MV-4-11 (cell line): ENCODE results near the gene ASTN2.

Source experiments
- DNase-seq: peaks from one replicate; lab custom pipeline; 2025; lab: John Stamatoyannopoulos, UW

The ASTN2 gene

DNA sequence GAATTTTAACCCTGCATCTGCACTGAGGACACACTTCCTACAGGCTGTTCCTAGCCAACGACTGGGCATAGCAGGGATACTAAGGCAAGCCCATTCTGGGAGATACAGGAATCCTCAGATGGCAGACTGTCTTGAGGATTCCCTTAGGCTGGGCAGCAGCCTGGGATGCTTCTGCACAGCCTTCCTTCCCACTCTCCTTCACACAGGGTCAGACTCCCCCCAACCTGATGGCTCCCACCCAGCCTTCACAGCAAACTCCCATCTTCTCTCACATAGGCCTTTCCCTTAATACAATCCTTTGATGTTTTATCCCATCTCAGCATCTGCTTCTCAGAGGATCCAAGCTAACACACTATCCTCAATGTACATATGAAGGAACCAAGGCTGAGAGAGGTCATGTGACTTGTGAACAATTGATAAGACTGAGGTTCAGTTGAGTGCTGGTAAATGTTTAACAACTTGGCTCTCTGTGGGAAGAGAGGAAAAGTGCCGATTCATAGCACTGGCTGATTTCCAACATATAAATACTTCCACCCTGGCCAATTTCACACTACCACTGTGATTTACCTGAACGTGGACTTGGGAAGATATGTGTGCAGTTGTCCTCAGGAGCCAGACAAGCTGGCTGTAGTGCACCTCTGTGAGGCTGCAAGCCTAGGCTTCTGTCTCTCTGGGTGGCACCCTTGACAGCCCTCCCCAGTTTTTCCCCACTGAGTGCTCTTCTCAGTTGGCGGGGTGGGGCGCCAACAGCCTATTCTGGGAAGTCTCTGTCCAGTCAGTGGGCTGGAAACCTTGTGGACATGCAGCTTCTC, 848.0 kb downstream of the ASTN2 start:
- no peak for DNase-seq

DNA sequence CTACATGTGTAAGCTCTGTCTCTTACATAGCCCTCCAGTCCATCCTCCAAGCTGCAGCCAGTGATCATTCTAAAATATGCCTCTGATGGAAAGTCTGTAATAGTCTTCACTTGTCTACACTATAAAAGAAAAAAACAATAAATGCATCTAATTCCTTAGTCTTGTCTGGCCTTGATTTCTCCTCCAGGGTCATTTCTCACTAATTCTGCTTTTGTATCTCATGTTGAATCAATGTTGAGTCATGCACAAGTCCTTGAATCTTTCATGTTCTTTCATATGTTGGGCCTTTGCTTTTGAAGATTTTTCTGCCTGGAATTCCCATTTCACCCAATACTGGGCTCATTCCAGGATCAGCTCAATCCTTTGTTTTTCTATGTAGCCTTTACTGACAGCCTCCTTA, 848.9 kb downstream of the ASTN2 start:
- DNase-seq = no peak

DNA sequence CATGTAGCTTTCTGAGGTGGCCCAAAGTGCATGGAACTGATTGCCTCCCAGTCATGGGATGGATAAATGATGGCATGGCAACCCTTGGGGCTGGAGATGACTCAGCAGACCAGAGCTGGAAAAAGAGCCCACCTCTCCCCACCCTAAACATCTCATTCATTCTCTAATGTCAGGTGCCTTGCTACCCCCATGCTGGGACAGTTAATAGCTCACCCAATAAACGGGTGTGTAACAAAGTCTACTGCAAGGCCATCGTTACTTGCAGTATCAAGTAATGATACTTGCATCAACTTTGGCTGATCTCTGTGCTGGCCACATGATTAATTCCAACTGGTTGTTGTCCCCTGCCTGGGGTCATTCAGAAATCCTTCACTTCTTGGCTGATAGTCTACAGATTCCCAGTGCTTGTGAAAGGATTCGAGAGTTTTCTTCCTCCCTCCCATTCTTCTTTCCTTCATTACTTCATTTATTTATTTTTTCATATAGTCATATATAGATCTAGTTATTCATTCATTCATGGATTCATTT, 850.5 kb downstream of the ASTN2 start:
- no peak for DNase-seq

DNA sequence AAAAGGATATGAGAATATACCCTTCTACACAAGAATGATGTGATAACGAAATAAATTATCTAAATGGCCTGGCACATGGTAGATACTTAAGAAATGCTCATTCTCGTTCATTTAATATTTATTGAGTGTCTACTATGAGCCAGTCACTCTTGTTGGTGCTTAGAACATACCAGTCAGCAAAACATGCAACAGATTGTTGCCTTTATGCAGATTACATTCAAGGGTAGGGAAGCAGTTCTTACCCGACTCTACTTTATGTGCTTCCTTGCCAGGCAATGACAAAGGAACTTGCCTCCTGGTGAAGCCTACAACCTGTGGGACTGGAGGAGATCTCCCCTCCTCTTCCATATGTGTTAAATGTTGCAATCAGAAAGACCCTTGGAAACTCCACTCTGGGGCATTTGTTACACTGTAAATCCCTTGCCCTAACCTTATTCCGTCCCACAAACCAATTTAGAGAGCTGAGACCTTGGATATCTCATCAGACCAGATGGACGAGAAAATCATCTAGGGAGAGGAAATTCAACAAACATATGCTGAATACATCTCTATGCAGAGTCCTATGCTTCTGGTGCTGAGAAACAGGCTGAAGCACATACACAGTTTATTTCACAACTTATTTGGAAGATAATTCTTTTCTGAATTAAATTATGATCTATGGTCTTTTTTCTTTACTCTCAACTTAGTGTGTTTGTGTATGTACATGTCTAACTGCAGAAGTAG, 855.9 kb downstream of the ASTN2 start:
- DNase-seq = no peak

DNA sequence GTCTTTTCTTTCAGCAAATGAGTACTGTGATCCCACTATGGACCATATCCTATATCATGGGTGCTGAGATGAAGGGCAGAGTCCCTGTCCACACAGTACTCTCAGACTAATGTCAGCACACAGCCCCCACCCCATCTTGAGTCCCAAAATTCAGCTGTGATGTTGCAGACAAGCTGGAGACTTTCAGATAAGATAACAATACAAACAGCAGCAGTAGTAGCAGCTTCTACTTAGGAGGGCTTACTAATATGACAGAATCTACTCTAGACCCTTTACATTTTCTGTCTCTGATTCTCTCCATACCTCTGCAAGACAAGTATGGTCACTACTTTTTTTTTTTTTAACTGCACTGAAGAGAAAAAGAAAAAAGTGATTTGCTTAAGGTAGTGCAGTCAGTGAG, 856.8 kb downstream of the ASTN2 start:
- no peak for DNase-seq

DNA sequence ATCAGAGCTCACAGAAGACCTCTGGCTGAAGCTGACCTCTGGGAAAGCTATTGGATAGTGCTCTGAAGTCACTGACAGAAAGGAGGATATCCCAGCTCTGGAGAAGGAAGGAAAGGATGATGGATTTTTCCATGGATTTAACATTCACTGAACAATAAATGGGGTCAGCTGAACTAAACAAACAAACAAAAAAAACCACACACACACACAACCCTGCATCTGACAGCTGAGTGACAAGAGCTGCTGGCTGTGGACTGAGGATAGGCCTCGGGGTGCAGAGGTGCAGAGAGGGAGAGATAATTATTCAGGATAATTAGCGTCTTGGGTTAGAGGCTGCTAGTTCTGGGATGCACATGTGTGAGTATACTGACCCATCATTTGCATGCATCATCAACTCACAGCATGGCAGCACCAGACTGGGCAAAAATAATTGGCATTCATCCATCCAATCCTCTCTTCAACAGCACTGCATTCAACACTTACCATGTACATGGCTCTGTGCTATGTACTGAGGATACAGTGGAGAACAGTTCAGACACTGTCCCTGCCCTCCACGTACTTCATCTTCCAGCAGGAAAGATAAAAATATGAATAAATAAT, 859.2 kb downstream of the ASTN2 start:
- no peak for DNase-seq

DNA sequence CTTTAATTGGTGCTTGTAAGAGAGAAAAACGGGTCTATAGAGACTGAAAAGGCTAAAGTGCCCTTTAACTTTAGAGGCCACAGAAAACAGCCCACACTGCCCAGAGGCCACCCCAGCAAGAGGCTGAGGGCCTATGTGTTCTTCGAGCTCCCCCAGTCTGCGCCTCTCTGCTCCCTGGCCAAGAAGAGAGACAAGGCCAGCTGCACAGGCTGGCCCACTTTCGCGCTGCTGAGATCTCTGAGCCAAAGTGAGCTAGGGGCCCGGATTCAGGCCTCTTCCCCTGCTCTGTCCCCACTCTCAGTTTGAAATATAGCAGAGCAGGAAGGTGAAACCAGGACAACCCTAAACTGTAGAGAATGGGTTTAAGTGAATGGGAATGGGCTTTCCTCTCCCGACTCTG, 859.7 kb downstream of the ASTN2 start:
- no peak for DNase-seq

DNA sequence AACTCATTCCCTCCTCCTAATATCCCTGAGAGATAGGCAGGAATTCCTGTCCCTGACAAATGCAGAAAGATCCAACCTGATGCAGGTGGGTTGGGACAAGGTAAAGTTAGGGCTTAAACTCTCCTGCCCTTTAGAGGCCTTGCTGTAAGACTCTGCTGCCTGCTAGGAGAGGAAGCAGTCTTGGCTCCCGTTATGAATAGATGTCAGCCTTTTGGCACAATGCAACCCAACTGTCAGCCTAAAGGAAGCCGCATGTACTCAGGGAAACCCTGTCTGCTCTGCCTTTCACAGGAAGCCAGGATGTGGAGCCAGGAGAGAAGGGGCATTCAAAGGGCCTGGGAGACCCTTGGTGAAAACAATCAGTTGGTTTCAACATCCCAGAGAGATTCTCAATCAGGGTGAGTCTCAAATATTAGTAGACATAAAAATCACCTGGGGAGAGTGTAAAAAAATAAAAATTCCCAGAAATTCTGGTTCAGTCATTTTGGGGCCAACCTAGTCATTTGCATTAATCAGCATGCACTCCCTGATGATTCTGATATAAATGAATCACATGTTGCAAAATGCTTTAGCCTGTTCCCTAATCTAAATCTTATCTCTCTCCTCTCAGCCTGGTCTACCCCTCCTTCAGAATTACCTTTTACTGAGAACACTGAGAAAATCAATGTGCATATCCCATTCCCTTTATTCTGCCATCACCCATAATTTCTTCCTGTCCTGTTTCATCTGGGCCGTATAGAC, 864.0 kb downstream of the ASTN2 start:
- DNase-seq = no peak

DNA sequence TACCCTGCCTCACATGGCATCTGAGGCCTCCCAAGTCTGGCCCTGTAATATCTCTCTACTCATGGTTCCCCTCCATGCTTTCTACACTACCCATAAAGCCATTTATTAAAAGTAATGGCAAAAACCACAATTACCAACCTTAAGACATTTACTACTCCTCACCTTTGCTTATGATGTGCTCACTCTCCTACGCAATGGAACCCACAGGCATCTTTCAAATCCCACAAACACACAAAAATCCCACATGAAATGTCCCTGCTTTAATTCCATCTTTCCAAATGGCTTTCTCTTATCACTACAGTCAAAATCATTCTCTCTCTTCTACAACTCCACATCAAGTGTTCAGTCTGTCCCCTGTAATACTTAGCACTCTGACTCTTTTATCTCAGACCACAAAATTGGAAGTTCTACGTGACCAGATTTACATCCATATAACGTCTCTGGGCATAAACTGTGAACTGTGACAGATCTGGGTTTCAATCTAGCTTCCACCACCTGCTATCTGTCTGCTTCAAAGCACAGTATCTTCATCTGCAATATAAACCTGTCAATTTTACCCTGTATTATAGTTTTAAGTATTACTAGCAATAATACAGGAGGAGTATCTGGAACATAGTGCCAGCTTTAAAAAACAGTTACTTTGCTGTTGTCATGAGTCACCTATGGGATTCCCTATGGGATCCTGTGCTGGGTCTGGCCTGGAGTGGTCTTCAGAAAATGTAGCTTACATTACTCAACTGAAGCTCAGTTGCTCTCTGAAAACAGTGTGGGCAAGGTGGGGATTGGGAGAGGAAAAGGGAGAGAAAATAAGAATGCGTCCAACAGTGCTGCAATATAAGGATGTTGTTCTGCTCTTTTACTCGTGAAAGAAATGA, 864.8 kb downstream of the ASTN2 start:
- no peak for DNase-seq

DNA sequence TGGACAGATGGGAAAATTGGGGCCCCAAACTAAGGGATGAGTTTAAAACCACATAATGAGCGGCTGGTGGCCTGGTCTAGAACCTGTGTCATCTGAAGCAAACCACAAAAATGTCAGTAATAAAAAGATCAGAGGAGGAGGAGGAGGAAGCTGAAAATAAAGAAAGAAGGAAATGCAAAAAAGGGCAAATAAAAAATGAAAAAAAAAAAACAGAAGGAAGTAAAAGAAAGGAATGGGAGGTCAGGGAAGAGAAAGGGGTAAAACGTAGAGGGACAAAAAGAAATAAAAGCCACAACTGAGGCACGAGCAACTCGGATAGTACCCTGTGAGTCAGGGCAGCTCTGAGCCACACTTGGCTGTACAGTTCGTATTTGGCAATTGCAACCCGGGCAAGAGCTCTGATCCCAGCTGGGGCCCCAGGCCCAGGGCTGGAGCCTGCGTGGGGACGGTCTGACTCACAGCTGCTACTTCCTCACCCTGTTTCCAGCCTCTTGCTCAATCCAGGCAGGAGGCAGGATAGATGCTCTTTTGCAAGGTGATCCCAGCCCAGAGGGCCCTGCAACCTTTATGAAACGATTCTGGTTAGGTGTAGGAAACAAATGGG, 865.7 kb downstream of the ASTN2 start:
- peak; percentile 95 for DNase-seq

DNA sequence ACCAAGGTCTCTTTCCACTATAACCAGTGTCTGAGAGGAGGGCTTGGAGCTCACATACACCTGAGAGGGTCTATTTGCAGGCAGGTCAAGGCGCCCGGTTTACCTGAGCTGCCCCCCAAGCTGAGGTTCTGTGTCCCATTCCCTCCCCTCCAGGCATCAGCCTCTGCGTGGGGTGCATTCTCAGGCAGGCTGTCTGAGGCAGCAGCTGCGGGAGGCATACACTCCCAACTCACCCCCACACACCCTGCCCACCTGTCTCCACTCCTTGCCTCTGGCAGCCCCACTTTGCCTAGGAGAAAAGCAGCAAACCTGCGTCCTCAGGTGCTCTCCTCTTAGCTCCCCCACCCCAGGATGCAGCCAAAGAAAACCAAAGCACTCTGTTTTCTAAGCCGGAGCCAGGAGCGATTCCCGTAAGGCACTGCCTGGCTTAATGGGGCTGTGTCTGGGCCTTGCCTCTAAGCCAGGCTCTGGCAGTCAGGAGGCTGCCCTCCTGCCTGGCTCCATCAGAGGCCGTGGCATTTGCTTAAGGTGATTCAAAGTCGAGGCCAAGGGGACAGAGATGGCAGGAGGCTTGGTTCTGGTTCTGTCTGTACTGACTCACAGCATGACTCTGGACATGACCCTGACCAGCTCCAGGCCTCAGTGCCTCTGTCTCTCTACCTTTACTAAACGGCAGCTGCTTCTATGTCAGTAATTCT, 867.0 kb downstream of the ASTN2 start:
- DNase-seq = no peak

DNA sequence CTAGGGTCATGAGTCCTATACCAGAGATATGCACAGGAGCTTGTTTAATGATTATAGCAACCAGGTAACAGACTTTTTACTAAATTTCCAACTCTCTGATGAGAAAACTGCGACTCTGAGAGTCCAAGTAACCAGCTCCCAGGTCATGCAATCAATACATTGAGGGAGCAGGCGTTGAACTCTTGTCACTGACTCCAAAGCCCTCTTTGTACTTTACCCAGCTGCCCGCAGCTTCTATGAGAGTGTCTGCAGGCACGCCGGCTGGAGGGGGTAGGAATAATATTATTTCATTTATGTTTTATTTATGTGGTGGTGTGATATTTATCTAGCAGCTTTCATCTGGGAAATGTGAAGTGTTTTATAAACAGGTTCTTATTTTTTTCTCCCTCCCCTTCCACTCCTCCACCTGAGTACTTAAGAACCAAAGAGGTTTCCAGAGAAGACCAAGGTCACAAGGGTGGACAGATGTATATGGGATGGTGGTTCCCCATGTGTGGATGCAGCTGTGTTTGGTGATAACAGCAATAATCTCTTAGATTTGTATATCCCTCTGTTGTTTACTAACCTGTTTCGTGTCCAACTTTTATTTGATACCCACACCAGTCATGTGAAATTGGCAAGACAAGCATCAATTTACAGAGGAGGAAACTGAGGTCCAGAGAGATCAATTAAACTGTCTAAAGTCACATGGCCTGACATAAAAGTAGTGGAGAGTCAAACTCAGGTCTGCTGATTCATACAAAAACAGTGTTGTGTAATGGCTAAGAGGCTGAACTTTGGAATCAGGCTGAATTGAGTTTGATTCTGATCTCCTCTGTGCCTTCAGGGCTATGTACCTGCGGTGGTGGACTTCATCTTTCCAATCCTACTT, 867.9 kb downstream of the ASTN2 start:
- DNase-seq = peak; percentile 14

DNA sequence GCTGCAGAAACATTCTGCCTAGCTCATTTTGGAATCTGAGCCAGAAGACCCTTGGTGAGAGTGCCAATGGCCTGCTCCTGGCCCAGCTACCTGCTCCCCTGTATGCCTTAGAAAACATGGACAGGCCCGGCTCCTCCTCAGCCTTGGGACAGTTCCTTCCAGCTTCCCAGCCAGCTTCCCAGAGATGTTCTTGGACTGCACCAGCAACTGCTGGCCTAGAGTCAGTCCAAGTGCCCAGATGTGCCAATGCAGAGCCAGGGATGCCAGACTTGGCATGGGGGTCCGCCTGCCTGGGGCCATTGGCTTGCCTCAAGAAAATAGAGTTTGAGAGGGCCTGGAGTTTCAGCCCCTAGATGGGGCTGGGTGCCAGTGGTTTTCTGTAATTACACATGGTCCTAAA, 870.0 kb downstream of the ASTN2 start:
- DNase-seq = no peak

DNA sequence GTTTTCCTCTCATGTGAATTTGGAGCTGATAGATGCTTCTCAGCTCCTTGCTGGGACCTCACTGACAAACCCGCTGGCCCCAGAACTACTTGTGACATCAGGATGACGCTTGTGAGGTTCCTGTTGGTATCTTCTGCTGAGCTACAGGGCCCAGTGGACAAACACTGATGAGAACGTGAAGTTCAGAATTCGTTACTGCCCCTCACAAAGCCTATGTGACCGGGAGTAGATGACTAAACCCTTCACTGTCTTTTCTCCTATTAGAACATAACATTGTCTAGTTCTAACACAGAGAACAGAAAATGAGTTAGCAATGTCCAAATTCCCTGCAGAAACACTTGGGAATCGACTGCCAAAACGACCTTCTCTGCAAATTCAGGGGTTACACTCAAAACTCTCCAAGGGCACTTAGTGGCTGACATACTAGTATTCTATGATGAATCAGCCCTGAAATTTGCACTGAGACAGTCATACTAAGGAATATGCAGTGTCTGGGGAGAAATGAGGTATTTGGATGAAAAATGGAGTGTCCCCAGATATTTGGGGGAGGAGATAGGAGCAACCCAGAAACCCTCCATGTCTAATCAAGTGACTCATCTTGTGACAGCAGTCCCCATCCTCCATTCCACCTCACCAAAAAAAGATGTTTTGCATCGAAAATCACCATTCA, 871.0 kb downstream of the ASTN2 start:
- no peak for DNase-seq

DNA sequence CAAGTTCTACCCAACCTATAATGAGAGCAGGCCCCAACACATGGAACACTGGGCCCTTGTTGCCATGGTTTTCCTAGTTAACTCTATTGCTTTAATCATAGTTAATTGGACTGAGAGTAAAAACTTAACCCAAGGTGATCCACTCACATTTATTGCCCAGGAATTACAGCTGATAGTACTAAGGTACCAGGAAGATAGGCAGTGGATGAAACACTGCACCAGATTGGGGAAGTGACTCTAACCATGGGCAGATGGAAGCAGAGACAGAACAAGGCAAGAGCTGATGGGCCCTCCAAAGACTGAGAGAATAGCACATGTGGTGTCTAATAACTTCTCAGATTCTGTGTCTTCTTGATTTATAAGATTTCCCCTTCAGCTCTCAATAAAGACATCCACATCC, 873.5 kb downstream of the ASTN2 start:
- DNase-seq = peak; percentile 52

DNA sequence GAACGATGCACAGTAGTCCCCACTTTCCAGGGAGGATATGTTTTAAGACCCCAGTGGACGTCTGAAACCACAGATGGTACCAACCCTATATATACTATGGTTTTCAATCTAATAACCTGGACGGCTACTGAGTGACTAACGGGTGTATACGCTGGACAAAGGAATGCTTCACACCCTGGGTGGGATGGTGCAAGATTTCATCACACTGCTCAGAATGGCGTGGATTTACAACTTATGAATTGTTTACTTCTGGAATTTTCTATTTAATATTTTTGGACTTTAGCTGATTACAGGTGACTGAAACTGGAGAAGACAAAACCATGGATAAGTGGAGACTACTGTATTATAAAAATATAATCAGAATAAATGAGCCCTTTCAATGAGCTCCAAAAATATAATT, 875.3 kb downstream of the ASTN2 start:
- no peak for DNase-seq

DNA sequence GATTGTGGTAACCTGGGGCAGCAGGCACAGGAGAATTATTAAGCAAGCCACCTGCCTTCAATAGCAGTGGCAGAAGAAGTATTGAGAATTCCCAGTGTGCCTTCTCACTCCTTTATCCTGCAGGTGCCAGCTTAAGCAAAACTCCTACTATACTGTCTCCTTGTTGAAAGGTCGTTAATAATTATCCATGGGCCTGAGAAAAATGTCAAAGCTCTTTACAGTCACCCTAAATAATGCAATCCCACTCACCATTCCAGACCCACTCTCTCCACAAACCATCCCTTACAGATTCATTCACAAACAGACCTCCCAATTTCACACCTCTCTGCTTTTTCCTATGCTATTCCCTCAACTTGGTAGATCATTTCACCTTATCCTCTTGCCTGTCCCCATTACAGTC, 889.2 kb downstream of the ASTN2 start:
- DNase-seq = no peak

DNA sequence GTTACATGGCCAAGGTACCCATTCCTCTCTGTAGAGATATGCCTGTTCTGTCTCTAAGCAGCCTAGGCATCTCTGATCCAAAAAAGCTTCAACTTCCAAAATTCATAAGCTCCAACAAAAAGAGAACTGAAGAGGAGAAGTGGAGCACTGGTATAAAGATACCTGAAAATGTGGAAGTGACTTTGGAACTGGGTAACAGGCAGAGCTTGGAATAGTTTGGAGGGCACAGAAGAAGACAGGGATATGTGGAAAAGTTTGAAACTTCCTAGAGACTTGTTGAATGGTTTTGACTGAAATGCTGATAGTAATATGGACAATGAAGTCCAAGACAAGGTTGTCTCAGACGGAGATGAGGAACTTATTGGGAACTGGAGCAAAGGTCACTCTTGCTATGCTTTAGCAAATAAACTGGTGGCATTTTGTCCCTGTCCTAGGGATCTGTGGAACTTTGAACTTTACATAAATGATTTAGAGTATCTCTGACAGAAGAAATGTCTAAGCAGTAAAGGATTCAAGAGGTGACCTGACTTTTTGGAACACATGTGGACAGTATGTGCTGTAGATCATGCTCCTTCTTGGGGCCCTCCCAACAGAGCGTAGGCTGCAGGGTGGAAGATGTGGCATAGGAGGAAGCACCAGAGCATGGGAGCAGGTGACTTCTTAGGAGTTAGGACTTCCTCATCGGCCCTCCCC, 889.9 kb downstream of the ASTN2 start:
- no peak for DNase-seq
